BLaER1 (cell line): Measurements from ENCODE around the gene CLCN6.

ENCODE experiments used
- H3K27ac ChIP-seq: shearing (Covaris generic); formaldehyde crosslinking; 2 replicates; pipeline ENCODE4 v1.8.1; 2022
- H3K27me3 ChIP-seq: shearing (Covaris generic); formaldehyde crosslinking; 2 replicates; pipeline ENCODE4 v1.8.1; 2022
- H3K36me3 ChIP-seq: shearing (Covaris generic); formaldehyde crosslinking; 2 replicates; pipeline ENCODE4 v1.8.1; 2022
- H3K4me1 ChIP-seq: shearing (Covaris generic); formaldehyde crosslinking; 2 replicates; pipeline ENCODE4 v1.8.1; 2022
- H3K4me2 ChIP-seq: shearing (Covaris generic); formaldehyde crosslinking; 2 replicates; pipeline ENCODE4 v1.8.1; 2022
- H3K4me3 ChIP-seq: shearing (Covaris generic); formaldehyde crosslinking; 2 replicates; pipeline ENCODE4 v1.8.1; 2022
- H3K9ac ChIP-seq: shearing (Covaris generic); formaldehyde crosslinking; 2 replicates; pipeline ENCODE4 v1.8.1; 2022
- H3K9me3 ChIP-seq: shearing (Covaris generic); formaldehyde crosslinking; 2 replicates; pipeline ENCODE4 v1.8.1; 2022
- H4K20me1 ChIP-seq: shearing (Covaris generic); formaldehyde crosslinking; 2 replicates; pipeline ENCODE4 v1.8.1; 2022
- Cebpa-rat ChIP-seq: shearing (Covaris generic); IDR thresholded peaks from 2 replicates; pipeline ENCODE4 v1.8.1; 2022

CLCN6 gene

DNA sequence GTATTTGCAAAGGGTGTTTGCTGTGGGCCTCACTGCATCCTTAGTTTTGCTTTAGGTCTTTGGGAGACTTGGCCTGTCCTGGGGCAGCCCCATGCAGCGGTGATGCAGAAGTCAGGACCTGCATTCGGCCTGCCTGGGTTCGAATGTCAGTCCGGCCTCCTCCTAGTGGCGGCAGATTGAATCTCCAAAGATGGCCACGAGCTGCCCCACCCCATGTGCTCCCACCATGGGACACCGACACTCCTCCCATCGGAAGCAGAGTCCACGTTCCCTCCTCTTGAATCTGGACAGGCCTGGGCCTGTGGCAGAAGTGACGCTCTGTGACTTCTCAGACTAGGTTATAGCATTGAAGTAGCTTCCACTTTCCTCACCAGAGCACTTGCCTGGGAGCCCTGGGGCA, 69.1 kb downstream of the CLCN6 start:
- H3K4me3 ChIP-seq = no peak overlapping the region
- H4K20me1 ChIP-seq = no peaks in the 10 kb centered on the region; the same call in 1 of the 2 replicates
- TF ChIP-seq Cebpa-rat = no peak
- no peaks in the 10 kb centered on the region for H3K36me3 ChIP-seq
- H3K27ac ChIP-seq = no peak overlapping the region
- no peaks in the 10 kb centered on the region for H3K27me3 ChIP-seq
- H3K9ac ChIP-seq = no peak overlapping the region
- 0 out of 2 replicates have a peak, but pooled peaks cover 4% of the 10 kb centered on the region for H3K4me1 ChIP-seq
- H3K9me3 ChIP-seq = no peaks in the 10 kb centered on the region
- no peak overlapping the region for H3K4me2 ChIP-seq

GRCh38 chr1:11877074-11877473, 71.1 kb downstream of the CLCN6 start:
- Histone ChIP-seq H3K4me3 (no peak overlapping the region), H3K4me1 (0 out of 2 replicates have a peak, but pooled peaks cover 4% of the 10 kb centered on the region), H3K9me3 (no peaks in the 10 kb centered on the region), H3K9ac (no peak overlapping the region), H3K4me2 (no peak overlapping the region), H4K20me1 (no peaks in the 10 kb centered on the region; the same call in 1 of the 2 replicates), H3K27me3 (no peaks in the 10 kb centered on the region; the same call in 1 of the 2 replicates), H3K36me3 (no peaks in the 10 kb centered on the region), H3K27ac (no peak overlapping the region)
- TF ChIP-seq Cebpa-rat = no peak

- H3K27ac ChIP-seq = no peak overlapping the region
- no peaks in the 10 kb centered on the region; the same call in 1 of the 2 replicates for H4K20me1 ChIP-seq
- H3K4me1 ChIP-seq = peaks cover 13% of the 10 kb centered on the region
- no peak for TF ChIP-seq Cebpa-rat
- H3K9me3 ChIP-seq = no peaks in the 10 kb centered on the region
- H3K4me2 ChIP-seq = no peak overlapping the region
- H3K4me3 ChIP-seq = no peak overlapping the region
- no peak overlapping the region for H3K9ac ChIP-seq
- H3K27me3 ChIP-seq = no peaks in the 10 kb centered on the region; the same call in 1 of the 2 replicates
- no peaks in the 10 kb centered on the region for H3K36me3 ChIP-seq
These were observed 72.3 kb downstream of the CLCN6 start for GRCh38 chr1:11878081-11878890.

DNA sequence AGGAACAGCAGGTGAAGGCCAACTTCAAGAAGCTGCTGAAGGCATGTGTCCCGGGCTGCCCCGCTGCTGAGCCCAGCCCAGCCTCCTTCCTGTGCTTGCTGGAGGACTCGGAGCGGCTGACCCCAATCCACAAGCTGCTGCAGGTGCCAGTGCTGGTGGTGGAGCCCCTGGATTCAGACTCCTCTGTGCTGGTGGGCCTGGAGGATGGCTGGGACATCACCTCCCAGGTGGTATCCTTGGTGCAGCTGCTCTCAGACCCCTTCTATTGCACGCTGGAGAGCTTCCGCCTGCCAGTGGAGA, 72.8 kb downstream of the CLCN6 start:
- Histone ChIP-seq H3K27me3 (no peaks in the 10 kb centered on the region; the same call in 1 of the 2 replicates), H3K9me3 (no peaks in the 10 kb centered on the region), H3K36me3 (no peaks in the 10 kb centered on the region), H3K9ac (no peak overlapping the region), H3K4me2 (no peak overlapping the region), H3K4me3 (no peak overlapping the region), H3K4me1 (peaks cover 14% of the 10 kb centered on the region), H4K20me1 (no peaks in the 10 kb centered on the region; the same call in 1 of the 2 replicates), H3K27ac (no peak overlapping the region)
- no peak for TF ChIP-seq Cebpa-rat

DNA sequence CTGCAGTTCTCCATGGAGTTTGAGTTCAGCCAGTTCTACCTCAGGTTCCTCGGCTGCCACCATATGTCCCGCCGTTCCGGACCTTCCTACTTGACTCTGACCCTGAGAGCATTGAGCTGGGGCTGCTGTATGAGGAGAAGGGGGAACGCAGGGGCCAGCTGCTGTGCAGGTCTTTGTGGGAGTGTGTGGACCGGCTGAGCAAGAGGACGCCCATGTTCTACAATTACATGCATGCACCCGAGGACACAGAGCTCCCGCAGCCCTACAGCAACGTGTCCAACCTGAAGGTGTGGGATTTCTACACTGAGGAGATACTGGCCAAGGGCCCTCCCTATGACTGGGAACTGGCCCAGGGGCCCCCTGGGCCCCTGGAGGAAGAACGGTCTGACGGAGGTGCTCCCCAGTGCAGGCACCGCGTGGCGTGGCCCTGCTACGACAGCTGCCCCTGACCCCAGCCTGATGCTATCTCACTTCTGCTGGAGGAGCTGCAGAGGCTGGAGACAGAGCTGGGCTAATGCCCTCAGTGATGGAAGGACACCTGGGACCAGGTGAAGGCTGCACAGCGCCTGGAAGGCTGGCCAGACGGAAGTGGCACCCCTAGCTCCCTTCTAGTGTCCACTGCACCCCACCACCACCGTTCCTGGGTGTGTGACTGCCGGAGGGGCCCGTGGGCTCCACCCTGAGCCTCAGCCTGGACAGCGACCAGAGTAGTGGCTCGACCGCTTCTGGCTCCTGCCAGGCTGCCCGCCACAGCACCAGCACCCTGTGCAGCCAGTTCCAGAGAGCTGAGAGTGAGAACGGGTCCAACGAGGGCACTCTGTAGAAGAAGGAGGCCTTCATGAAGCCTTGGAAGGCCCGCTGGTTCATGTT, 73.6 kb downstream of the CLCN6 start:
- H3K4me2 ChIP-seq = no peak overlapping the region
- H3K27ac ChIP-seq = no peak overlapping the region
- H4K20me1 ChIP-seq = no peaks in the 10 kb centered on the region; the same call in 1 of the 2 replicates
- no peaks in the 10 kb centered on the region for H3K9me3 ChIP-seq
- H3K27me3 ChIP-seq = no peaks in the 10 kb centered on the region; the same call in 1 of the 2 replicates
- no peak overlapping the region for H3K4me3 ChIP-seq
- TF ChIP-seq Cebpa-rat = no peak
- H3K4me1 ChIP-seq = peaks cover 14% of the 10 kb centered on the region
- no peak overlapping the region for H3K9ac ChIP-seq
- H3K36me3 ChIP-seq = no peaks in the 10 kb centered on the region

- Histone ChIP-seq H3K9ac (no peak overlapping the region), H3K4me2 (no peak overlapping the region), H3K4me3 (no peak overlapping the region), H3K9me3 (no peaks in the 10 kb centered on the region), H3K27me3 (no peaks in the 10 kb centered on the region; the same call in 1 of the 2 replicates), H3K27ac (no peak overlapping the region), H4K20me1 (no peaks in the 10 kb centered on the region; the same call in 1 of the 2 replicates), H3K36me3 (no peaks in the 10 kb centered on the region), H3K4me1 (peaks cover 14% of the 10 kb centered on the region)
- no peak for TF ChIP-seq Cebpa-rat
These were observed 74.2 kb downstream of the CLCN6 start for GRCh38 chr1:11880181-11880575.

DNA sequence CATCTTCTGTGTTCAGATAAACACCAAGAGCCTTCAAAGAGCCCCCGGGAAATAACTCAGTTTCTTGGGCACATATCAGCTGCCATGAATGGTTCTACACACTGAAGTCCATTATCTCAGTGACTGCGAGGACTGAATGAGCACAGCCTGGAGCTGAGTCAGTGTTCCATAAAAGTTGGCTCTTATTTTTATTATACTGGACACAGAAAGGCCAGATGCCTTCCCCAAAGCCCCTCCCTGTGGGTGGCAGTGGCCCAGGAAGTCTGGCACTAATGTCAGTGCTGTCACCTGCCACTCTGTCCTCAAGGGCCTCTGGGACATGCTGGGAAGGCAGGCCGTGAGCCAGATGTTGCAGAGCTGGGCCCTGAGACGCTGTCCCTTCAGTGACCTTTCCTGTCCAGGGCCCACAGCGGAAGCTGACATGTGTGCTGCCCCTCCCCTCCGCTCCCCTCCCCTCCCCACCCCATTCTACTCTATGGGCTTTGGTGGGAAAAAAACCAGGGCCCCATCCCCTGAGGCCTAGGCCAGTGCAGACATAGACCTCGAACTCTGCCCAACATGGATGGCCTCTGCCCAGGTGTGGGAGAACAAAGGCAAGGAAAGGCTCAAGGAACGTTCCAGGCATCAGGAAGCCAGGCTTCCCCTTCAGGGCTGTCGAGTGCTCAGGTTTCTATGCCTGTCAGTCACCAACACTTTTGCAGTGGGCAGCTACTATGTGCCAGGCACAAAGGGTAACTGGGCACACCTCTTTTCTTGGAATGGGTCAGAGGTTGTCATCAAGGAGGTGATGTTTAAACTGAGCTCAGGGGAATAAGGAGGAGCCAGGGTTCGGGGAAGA, 75.1 kb downstream of the CLCN6 start:
- Histone ChIP-seq H3K9ac (no peak overlapping the region), H3K4me2 (no peak overlapping the region), H3K27me3 (no peaks in the 10 kb centered on the region; the same call in 1 of the 2 replicates), H3K4me3 (no peak overlapping the region), H4K20me1 (no peaks in the 10 kb centered on the region; the same call in 1 of the 2 replicates), H3K36me3 (no peaks in the 10 kb centered on the region), H3K4me1 (peaks cover 14% of the 10 kb centered on the region), H3K9me3 (no peaks in the 10 kb centered on the region), H3K27ac (no peak overlapping the region)
- TF ChIP-seq Cebpa-rat = no peak

DNA sequence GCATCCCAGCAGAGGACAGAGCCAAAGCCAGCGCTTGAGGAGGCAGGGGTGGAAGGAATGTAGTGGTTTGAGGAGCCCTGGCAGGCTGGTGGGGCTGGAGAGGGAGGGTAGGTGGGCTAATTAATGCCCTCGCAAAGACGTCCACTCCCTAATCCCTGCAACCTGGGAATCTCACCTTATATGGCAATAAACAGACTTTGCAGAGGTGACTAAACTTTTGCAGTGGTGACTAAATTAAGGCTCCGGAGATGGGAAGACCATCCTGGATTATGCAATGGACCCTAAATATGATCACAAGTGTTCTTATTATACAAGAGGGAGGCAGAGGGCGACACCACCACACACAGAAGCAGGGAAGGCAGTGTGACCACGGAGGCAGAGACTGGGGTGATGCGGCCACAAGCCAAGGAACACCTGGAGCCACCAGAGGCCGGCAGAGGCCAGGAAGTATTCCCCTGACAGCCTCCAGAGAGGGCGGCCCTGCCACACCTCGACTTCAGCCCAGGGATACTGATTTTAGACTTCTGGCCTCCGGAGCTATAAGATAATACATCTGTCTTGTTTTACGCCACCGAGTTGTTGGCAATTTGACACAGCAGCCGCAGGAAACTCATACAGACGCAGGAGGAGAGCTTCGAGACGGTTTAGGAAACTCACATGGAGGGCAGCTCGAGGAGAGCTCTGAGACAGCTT, 75.9 kb downstream of the CLCN6 start:
- H3K36me3 ChIP-seq = no peaks in the 10 kb centered on the region
- no peak overlapping the region for H3K4me2 ChIP-seq
- no peaks in the 10 kb centered on the region; the same call in 1 of the 2 replicates for H3K27me3 ChIP-seq
- no peak overlapping the region for H3K4me3 ChIP-seq
- H3K27ac ChIP-seq = no peak overlapping the region
- no peaks in the 10 kb centered on the region for H3K9me3 ChIP-seq
- no peaks in the 10 kb centered on the region; the same call in 1 of the 2 replicates for H4K20me1 ChIP-seq
- peaks cover 14% of the 10 kb centered on the region for H3K4me1 ChIP-seq
- no peak for TF ChIP-seq Cebpa-rat
- no peak overlapping the region for H3K9ac ChIP-seq
